ENCODE data around the gene SPRY4. TPM values are rescaled to one million over a fixed set of nuclear protein-coding genes. Genes with fewer than 3 reads are reported as not detected.

SPRY4 gene
- total RNA-seq, 1 experiment from 2014 or later: 7.7 TPM

DNA sequence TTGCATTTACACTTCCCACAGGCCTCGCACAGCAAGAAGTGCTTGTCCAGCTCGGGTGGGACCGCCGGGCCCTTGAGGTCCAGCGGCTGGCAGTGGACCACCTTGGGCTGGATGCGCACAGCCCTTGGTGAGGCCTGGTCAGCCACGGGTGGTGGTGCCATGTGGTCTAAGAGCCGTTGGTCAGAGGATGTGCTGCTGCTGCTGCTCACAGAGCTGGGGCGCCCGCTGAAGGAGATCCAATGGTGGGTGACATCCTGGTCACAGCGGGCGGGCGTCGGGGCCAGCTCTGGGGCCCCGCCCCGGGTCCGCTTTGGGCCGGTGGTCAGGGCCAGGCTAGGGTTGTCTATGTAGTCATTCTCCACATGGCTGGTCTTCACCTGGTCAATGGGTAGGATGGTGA, 10.2 kb downstream of the SPRY4 start:
- H3K36me3 ChIP-seq (ENCODE audit: control insufficient read depth, insufficient read depth, low read length): peaks cover 2% of the 10 kb centered on the region
- H3K4me3 ChIP-seq (ENCODE audit: low read depth, low read length): no peak overlapping the region
- no peaks in the 10 kb centered on the region for H3K27me3 ChIP-seq (replicated peaks; ENCODE audit: control insufficient read depth, insufficient read depth, low read length)
- Mint-ChIP-seq H3K4me1 (ENCODE audit: low read depth, unreplicated experiment) (no peaks in the 10 kb centered on the region), H3K4me3 (ENCODE audit: unreplicated experiment) (no peak overlapping the region), H3K27me3 (ENCODE audit: insufficient read depth, unreplicated experiment) (no peaks in the 10 kb centered on the region), H3K27ac (ENCODE audit: unreplicated experiment) (no peak overlapping the region), H3K36me3 (ENCODE audit: insufficient read depth, unreplicated experiment) (peaks cover 15% of the 10 kb centered on the region), H3K9me3 (ENCODE audit: unreplicated experiment) (no peaks in the 10 kb centered on the region)
- H3K9me3 ChIP-seq: no peaks in the 10 kb centered on the region
- no peaks in the 10 kb centered on the region; the same call in 1 of the 2 replicates for H3K4me1 ChIP-seq
- ChIA-PET POLR2A (no interaction called here), CTCF (no interaction called here)
- intact Hi-C loops (cut with micrococcal nuclease; ENCODE audit: unreplicated experiment): no loop called here
- BruUV-seq (replicated peaks): no TSS peak
- no peak for DNase-seq
- no peak for TF ChIP-seq CTCF (IDR thresholded peaks at IDR 0.05; ENCODE audit: insufficient read depth in 1 of 2, low read depth in 1 of 2, low read length in 1 of 2, severe bottlenecking in 1 of 2, unreplicated experiment in 1 of 2)

DNA sequence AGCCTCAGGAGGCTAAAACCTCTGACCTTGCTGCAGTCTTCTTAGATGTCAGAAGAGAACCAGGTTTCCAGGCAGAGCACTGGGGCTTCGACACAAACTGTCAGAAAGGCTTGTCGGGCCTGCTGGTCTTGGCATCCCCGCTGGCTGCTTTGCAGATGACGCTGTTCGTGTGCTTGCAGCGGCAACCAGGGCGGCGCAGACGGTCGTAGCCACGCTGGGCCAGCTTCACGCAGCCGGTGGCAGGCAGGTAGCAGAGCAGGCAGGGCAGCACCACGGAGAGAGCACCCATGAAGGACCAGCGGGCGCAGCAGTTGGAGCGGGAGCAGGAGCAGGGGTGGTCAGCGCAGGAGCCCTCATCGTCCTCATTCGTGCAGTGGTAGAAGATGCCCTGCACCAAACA, 10.7 kb downstream of the SPRY4 start:
- CTCF ChIA-PET: no interaction called here
- Mint-ChIP-seq H3K36me3 (ENCODE audit: insufficient read depth, unreplicated experiment) (peaks cover 15% of the 10 kb centered on the region), H3K9me3 (ENCODE audit: unreplicated experiment) (no peaks in the 10 kb centered on the region), H3K4me3 (ENCODE audit: unreplicated experiment) (no peak overlapping the region), H3K4me1 (ENCODE audit: low read depth, unreplicated experiment) (no peaks in the 10 kb centered on the region), H3K27ac (ENCODE audit: unreplicated experiment) (no peak overlapping the region), H3K27me3 (ENCODE audit: insufficient read depth, unreplicated experiment) (no peaks in the 10 kb centered on the region)
- no peak for DNase-seq
- H3K4me1 ChIP-seq: no peaks in the 10 kb centered on the region
- no peaks in the 10 kb centered on the region for H3K27me3 ChIP-seq (replicated peaks; ENCODE audit: control insufficient read depth, insufficient read depth, low read length)
- no peaks in the 10 kb centered on the region for H3K9me3 ChIP-seq
- POLR2A ChIA-PET: no interaction called here
- intact Hi-C loops (cut with micrococcal nuclease; ENCODE audit: unreplicated experiment): no loop called here
- H3K36me3 ChIP-seq (ENCODE audit: control insufficient read depth, insufficient read depth, low read length): peaks cover 2% of the 10 kb centered on the region
- BruUV-seq (replicated peaks): no TSS peak
- TF ChIP-seq CTCF (IDR thresholded peaks at IDR 0.05; ENCODE audit: insufficient read depth in 1 of 2, low read depth in 1 of 2, low read length in 1 of 2, severe bottlenecking in 1 of 2, unreplicated experiment in 1 of 2): no peak
- H3K4me3 ChIP-seq (ENCODE audit: low read depth, low read length): no peak overlapping the region

GRCh38 chr5:142313682-142314081, 11.1 kb downstream of the SPRY4 start:
- POLR2A ChIA-PET: no interaction called here
- intact Hi-C loops (cut with micrococcal nuclease; ENCODE audit: unreplicated experiment): no loop called here
- no peaks in the 10 kb centered on the region for H3K4me1 ChIP-seq
- H3K4me3 Mint-ChIP-seq (ENCODE audit: unreplicated experiment): no peak overlapping the region
- no peaks in the 10 kb centered on the region for H3K9me3 ChIP-seq
- no peak for DNase-seq
- no peaks in the 10 kb centered on the region for H3K27me3 ChIP-seq (replicated peaks; ENCODE audit: control insufficient read depth, insufficient read depth, low read length)
- BruUV-seq (replicated peaks): no TSS peak
- H3K4me3 ChIP-seq (ENCODE audit: low read depth, low read length): no peak overlapping the region
- CTCF ChIA-PET: no interaction called here
- H3K36me3 Mint-ChIP-seq (ENCODE audit: insufficient read depth, unreplicated experiment): peaks cover 15% of the 10 kb centered on the region
- H3K27ac Mint-ChIP-seq (ENCODE audit: unreplicated experiment): no peak overlapping the region
- H3K9me3 Mint-ChIP-seq (ENCODE audit: unreplicated experiment): no peaks in the 10 kb centered on the region
- no peaks in the 10 kb centered on the region for H3K4me1 Mint-ChIP-seq (ENCODE audit: low read depth, unreplicated experiment)
- H3K36me3 ChIP-seq (ENCODE audit: control insufficient read depth, insufficient read depth, low read length): peaks cover 2% of the 10 kb centered on the region
- TF ChIP-seq CTCF (IDR thresholded peaks at IDR 0.05; ENCODE audit: insufficient read depth in 1 of 2, low read depth in 1 of 2, low read length in 1 of 2, severe bottlenecking in 1 of 2, unreplicated experiment in 1 of 2): no peak
- H3K27me3 Mint-ChIP-seq (ENCODE audit: insufficient read depth, unreplicated experiment): no peaks in the 10 kb centered on the region
